ENCODE data around the gene PAQR9.

DNA sequence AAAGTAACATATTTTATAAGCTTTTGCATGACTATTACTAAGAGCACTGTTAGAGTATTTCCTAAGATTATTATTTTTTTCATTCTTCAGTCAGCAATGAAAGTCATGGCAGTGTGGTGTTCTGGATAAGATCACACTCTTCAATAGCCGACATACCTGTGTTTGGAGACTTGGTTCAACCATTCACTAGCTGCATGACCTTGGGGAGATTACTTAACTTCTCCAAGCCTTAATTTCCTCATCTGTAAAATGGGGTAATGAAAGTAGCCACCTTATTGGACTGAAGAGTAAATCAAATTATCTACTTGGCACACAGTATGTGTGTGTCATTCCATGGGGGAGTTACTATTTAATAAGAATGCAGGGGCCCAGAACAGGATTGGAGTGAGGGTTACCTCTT, 50.0 kb downstream of the PAQR9 start:
- TF ChIP-seq, protein P1, sequence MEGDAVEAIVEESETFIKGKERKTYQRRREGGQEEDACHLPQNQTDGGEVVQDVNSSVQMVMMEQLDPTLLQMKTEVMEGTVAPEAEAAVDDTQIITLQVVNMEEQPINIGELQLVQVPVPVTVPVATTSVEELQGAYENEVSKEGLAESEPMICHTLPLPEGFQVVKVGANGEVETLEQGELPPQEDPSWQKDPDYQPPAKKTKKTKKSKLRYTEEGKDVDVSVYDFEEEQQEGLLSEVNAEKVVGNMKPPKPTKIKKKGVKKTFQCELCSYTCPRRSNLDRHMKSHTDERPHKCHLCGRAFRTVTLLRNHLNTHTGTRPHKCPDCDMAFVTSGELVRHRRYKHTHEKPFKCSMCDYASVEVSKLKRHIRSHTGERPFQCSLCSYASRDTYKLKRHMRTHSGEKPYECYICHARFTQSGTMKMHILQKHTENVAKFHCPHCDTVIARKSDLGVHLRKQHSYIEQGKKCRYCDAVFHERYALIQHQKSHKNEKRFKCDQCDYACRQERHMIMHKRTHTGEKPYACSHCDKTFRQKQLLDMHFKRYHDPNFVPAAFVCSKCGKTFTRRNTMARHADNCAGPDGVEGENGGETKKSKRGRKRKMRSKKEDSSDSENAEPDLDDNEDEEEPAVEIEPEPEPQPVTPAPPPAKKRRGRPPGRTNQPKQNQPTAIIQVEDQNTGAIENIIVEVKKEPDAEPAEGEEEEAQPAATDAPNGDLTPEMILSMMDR (IDR thresholded peaks at IDR 0.05) = no peak
- no peak for TF ChIP-seq POLR2A (IDR thresholded peaks at IDR 0.05)

Data from lower leg skin (tissue), 3 donors.